GM23248 (cell line): ENCODE data around the gene NEURL2. TPM values are rescaled to one million over a fixed set of nuclear protein-coding genes. Genes with fewer than 3 reads are reported as not detected.

ENCODE experiments used
- DNase-seq: peaks from one replicate; pipeline ENCODE4 v3.0.0-alpha.2; 2015
- H2AFZ ChIP-seq: fragments of 200-600 bp; sonication (generic); 2 replicates; pipeline ENCODE4 v1.6.1; 2016; ENCODE audit warnings: antibody characterized with exemption
- H3F3A ChIP-seq: fragments of 200-600 bp; sonication (generic); 2 replicates; pipeline ENCODE4 v1.6.1; 2016; ENCODE audit warnings: mild to moderate bottlenecking, antibody characterized with exemption, mixed run types; ENCODE audit not compliant: insufficient read depth
- H3K27ac ChIP-seq: fragments of 200-600 bp; sonication (generic); 2 replicates; pipeline ENCODE4 v1.5.1; 2016; ENCODE audit warnings: mild to moderate bottlenecking
- H3K27me3 ChIP-seq: fragments of 200-600 bp; sonication (generic); replicated peaks from 2 replicates; pipeline ENCODE4 v1.6.1; 2016; ENCODE audit warnings: mild to moderate bottlenecking; ENCODE audit not compliant: insufficient read depth
- H3K36me3 ChIP-seq: fragments of 200-600 bp; sonication (generic); 2 replicates; pipeline ENCODE4 v1.6.1; 2016; ENCODE audit warnings: low read depth, mild to moderate bottlenecking
- H3K4me1 ChIP-seq: fragments of 200-600 bp; sonication (generic); 2 replicates; pipeline ENCODE4 v1.6.1; 2016; ENCODE audit warnings: mild to moderate bottlenecking; ENCODE audit not compliant: insufficient read depth
- H3K4me2 ChIP-seq: fragments of 200-600 bp; sonication (generic); one replicate; pipeline ENCODE4 v1.6.1; 2016; ENCODE audit warnings: mild to moderate bottlenecking; ENCODE audit not compliant: unreplicated experiment
- H3K4me3 ChIP-seq: fragments of 200-600 bp; sonication (generic); 2 replicates; pipeline ENCODE4 v1.5.1; 2016; ENCODE audit warnings: mild to moderate bottlenecking
- H3K79me2 ChIP-seq: fragments of 200-600 bp; sonication (generic); 2 replicates; pipeline ENCODE4 v1.6.1; 2016; ENCODE audit warnings: mild to moderate bottlenecking; ENCODE audit not compliant: insufficient read depth
- H3K9ac ChIP-seq: fragments of 200-600 bp; sonication (generic); 2 replicates; pipeline ENCODE4 v1.6.1; 2016; ENCODE audit warnings: mild to moderate bottlenecking
- H3K9me2 ChIP-seq: fragments of 200-600 bp; sonication (generic); 2 replicates; pipeline ENCODE4 v1.6.1; 2016; ENCODE audit warnings: mixed run types, mild to moderate bottlenecking, moderate library complexity; ENCODE audit not compliant: insufficient read depth
- H3K9me3 ChIP-seq: fragments of 200-600 bp; sonication (generic); one replicate; pipeline ENCODE4 v1.6.1; 2017; ENCODE audit warnings: low read depth
- H4K20me1 ChIP-seq: fragments of 200-600 bp; sonication (generic); 2 replicates; pipeline ENCODE4 v1.6.0; 2016; ENCODE audit not compliant: insufficient read depth
- EZH2 ChIP-seq: fragments of 200-600 bp; sonication (generic); IDR thresholded peaks from 2 replicates; pipeline ENCODE4 v1.6.1; 2018; ENCODE audit warnings: antibody characterized with exemption, mild to moderate bottlenecking; ENCODE audit not compliant: insufficient read depth, poor library complexity, severe bottlenecking
- EZH2phosphoT487 ChIP-seq: fragments of 200-600 bp; sonication (generic); IDR thresholded peaks from 2 replicates; pipeline ENCODE4 v1.6.1; 2018; ENCODE audit warnings: antibody characterized with exemption, moderate library complexity, mild to moderate bottlenecking, low read depth; ENCODE audit not compliant: insufficient read depth
- WGBS, 2 experiments: methylation state at CpG; one replicate each; pipeline ENCODE4 v1.1.6; 2015 to 2017; ENCODE audit warnings: low lambda C conversion rate in 2 of 2, low coverage in 1 of 2; ENCODE audit errors: missing lambda C conversion rate in 2 of 2; 5-methylcytosine and 5-hydroxymethylcytosine counted together
- in situ Hi-C: fragments of 300-500 bp; cut with MboI; formaldehyde crosslinking; loops from 2 replicates; pipeline ENCODE4 v1.15.0; 2020
- polyA plus RNA-seq: library from polyadenylated mRNA; unstranded; fragments of >200 nt; fragmentation: Nextera tagmentation; extraction: Ambion mirVana; gene quantifications from 2 replicates; pipeline ENCODE4 v1.2.1, GENCODE V29; 2016
- total RNA-seq: library from RNA; depleted of rRNA; stranded (reverse); fragments of >200 nt; shearing (Covaris generic); gene quantifications from 2 replicates; pipeline ENCODE4 v1.2.3, GENCODE V29; 2014

NEURL2 gene
- total and polyA plus RNA-seq, 2 experiments from 2014 or later, result 2.1 to 4.3 TPM

GRCh38 chr20:45926731-45927070 is 35.7 kb upstream of the NEURL2 start:
- no peak overlapping the region for H3K27ac ChIP-seq

GRCh38 chr20:45925821-45926506 is 35.0 kb upstream of the NEURL2 start:
- H3K4me1 ChIP-seq, result no peaks in the 10 kb centered on the region; the same call in none of the 2 replicates
- H3K4me2 ChIP-seq, result no peak overlapping the region
- H3K36me3 ChIP-seq, result no peaks in the 10 kb centered on the region
- H3K9me2 ChIP-seq, result no peaks in the 10 kb centered on the region
- in situ Hi-C loops, result no loop called here
- H3F3A ChIP-seq, result peaks cover 10% of the 10 kb centered on the region; the same call in 1 of the 2 replicates
- no peak overlapping the region for H2AFZ ChIP-seq
- no peak overlapping the region for H3K4me3 ChIP-seq
- no peak for DNase-seq
- H3K9me3 ChIP-seq, result no peaks in the 10 kb centered on the region
- H3K79me2 ChIP-seq, result no peaks in the 10 kb centered on the region
- WGBS, 2 experiments, result 61 to 63% methylated on average over 9 of the region's 9 CpGs
- H4K20me1 ChIP-seq, result no peaks in the 10 kb centered on the region
- H3K9ac ChIP-seq, result no peak overlapping the region
- TF ChIP-seq EZH2phosphoT487 (no peak), EZH2 (no peak)
- H3K27ac ChIP-seq, result no peak overlapping the region
- no peaks in the 10 kb centered on the region for H3K27me3 ChIP-seq

More at GRCh38 chr20:45926731-45927070, 35.7 kb upstream of the NEURL2 start:
- H3K9me2 ChIP-seq, result no peaks in the 10 kb centered on the region
- no peak for DNase-seq
- no peaks in the 10 kb centered on the region; the same call in none of the 2 replicates for H3K4me1 ChIP-seq
- no peak overlapping the region for H2AFZ ChIP-seq
- no peaks in the 10 kb centered on the region for H3K27me3 ChIP-seq
- TF ChIP-seq EZH2phosphoT487, result no peak
- TF ChIP-seq EZH2, result no peak
- peaks cover 10% of the 10 kb centered on the region; the same call in 1 of the 2 replicates for H3F3A ChIP-seq
- 27 to 38% methylated on average over 2 of the region's 2 CpGs for WGBS, 2 experiments
- no peak overlapping the region for H3K4me3 ChIP-seq
- H4K20me1 ChIP-seq, result no peaks in the 10 kb centered on the region
- no peak overlapping the region for H3K9ac ChIP-seq
- no peaks in the 10 kb centered on the region for H3K9me3 ChIP-seq
- 0 out of 2 replicates have a peak, but pooled peaks cover 4% of the 10 kb centered on the region for H3K79me2 ChIP-seq
- H3K4me2 ChIP-seq, result no peak overlapping the region
- no peaks in the 10 kb centered on the region for H3K36me3 ChIP-seq
- in situ Hi-C loops, result no loop called here

- 30% methylated on average over 21 of the region's 21 CpGs for WGBS, 2 experiments
- in situ Hi-C loops, result no loop called here
- H3K4me2 ChIP-seq, result peak overlapping the region; percentile 74
- TF ChIP-seq EZH2phosphoT487 (no peak), EZH2 (no peak)
- no peaks in the 10 kb centered on the region for H3K36me3 ChIP-seq
- peaks cover 10% of the 10 kb centered on the region; the same call in 1 of the 2 replicates for H3F3A ChIP-seq
- H3K27ac ChIP-seq, result no peak overlapping the region
- no peaks in the 10 kb centered on the region for H3K79me2 ChIP-seq
- peak overlapping the region; percentile 37 for H3K4me3 ChIP-seq
- H3K27me3 ChIP-seq, result no peaks in the 10 kb centered on the region
- no peaks in the 10 kb centered on the region for H4K20me1 ChIP-seq
- peak; percentile 73 for DNase-seq
- no peaks in the 10 kb centered on the region for H3K9me3 ChIP-seq
- no peaks in the 10 kb centered on the region; the same call in none of the 2 replicates for H3K4me1 ChIP-seq
- H2AFZ ChIP-seq, result peak overlapping the region; percentile 80
- H3K9me2 ChIP-seq, result no peaks in the 10 kb centered on the region
- peak overlapping the region; percentile 53 for H3K9ac ChIP-seq
Observed at GRCh38 chr20:45924391-45925261, 33.6 kb upstream of the NEURL2 start.

- 81% methylated on average over 11 of the region's 11 CpGs for WGBS, 2 experiments
- H3K9me2 ChIP-seq, result no peaks in the 10 kb centered on the region
- H3K4me2 ChIP-seq, result no peak overlapping the region
- H3K9me3 ChIP-seq, result no peaks in the 10 kb centered on the region
- H3K79me2 ChIP-seq, result no peaks in the 10 kb centered on the region
- no peaks in the 10 kb centered on the region for H4K20me1 ChIP-seq
- H3K4me3 ChIP-seq, result no peak overlapping the region
- in situ Hi-C loops, result no loop called here
- peaks cover 6% of the 10 kb centered on the region for H3K4me1 ChIP-seq
- no peaks in the 10 kb centered on the region for H3K36me3 ChIP-seq
- H2AFZ ChIP-seq, result no peak overlapping the region
- TF ChIP-seq EZH2, result no peak
- TF ChIP-seq EZH2phosphoT487, result no peak
- no peak overlapping the region for H3K9ac ChIP-seq
- H3K27me3 ChIP-seq, result no peaks in the 10 kb centered on the region
- DNase-seq, result no peak
- no peak overlapping the region for H3K27ac ChIP-seq
- peaks cover 5% of the 10 kb centered on the region; the same call in 1 of the 2 replicates for H3F3A ChIP-seq
Observed at GRCh38 chr20:45921337-45922189, 30.6 kb upstream of the NEURL2 start.
